DND-41 (cell line): ENCODE measurements around the gene NMS.

Experiments used
- EZH2 ChIP-seq: IDR thresholded peaks from 3 replicates; pipeline ENCODE4 v1.6.1; 2012; ENCODE audit warnings: borderline replicate concordance, low read depth, mild to moderate bottlenecking, moderate library complexity, low read length, inconsistent platforms; ENCODE audit not compliant: severe bottlenecking
- TF ChIP-seq, protein P1 (sequence below): IDR thresholded peaks from 2 replicates; pipeline ENCODE4 v1.5.1; 2012; ENCODE audit warnings: borderline replicate concordance, low read length, moderate library complexity, mild to moderate bottlenecking; ENCODE audit not compliant: poor library complexity, severe bottlenecking; ENCODE audit errors: extremely low read depth

DNA sequence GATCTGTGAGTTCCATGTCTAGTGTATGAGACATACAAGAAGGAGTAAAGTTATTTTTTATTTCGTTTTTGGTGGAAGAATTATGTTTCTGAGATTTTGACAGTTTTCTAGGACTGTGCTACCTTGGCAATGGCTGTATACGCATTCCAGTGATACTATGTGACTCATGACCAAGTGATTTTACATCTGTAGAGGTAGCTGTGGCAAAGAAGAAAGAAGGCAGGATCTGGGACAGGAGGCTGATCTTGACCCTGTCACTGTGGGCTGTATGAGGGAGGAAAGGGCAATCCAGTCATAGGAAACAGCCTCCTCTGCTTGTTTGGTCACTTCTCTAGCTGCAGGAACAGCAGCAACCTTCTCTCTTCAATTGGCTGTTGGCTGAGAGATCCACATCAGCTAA lies 48.5 kb downstream of the NMS start:
- TF ChIP-seq EZH2: no peak
- TF ChIP-seq, protein P1, sequence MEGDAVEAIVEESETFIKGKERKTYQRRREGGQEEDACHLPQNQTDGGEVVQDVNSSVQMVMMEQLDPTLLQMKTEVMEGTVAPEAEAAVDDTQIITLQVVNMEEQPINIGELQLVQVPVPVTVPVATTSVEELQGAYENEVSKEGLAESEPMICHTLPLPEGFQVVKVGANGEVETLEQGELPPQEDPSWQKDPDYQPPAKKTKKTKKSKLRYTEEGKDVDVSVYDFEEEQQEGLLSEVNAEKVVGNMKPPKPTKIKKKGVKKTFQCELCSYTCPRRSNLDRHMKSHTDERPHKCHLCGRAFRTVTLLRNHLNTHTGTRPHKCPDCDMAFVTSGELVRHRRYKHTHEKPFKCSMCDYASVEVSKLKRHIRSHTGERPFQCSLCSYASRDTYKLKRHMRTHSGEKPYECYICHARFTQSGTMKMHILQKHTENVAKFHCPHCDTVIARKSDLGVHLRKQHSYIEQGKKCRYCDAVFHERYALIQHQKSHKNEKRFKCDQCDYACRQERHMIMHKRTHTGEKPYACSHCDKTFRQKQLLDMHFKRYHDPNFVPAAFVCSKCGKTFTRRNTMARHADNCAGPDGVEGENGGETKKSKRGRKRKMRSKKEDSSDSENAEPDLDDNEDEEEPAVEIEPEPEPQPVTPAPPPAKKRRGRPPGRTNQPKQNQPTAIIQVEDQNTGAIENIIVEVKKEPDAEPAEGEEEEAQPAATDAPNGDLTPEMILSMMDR: no peak
